NCI-H510A treated with DMSO at 0.1 percent for 48 hours (cell line): Measurements from ENCODE around the gene FBLN2.

ENCODE experiments used
- DNase-seq: peaks from one replicate; lab custom pipeline; 2025; lab: John Stamatoyannopoulos, UW

The FBLN2 gene

DNA sequence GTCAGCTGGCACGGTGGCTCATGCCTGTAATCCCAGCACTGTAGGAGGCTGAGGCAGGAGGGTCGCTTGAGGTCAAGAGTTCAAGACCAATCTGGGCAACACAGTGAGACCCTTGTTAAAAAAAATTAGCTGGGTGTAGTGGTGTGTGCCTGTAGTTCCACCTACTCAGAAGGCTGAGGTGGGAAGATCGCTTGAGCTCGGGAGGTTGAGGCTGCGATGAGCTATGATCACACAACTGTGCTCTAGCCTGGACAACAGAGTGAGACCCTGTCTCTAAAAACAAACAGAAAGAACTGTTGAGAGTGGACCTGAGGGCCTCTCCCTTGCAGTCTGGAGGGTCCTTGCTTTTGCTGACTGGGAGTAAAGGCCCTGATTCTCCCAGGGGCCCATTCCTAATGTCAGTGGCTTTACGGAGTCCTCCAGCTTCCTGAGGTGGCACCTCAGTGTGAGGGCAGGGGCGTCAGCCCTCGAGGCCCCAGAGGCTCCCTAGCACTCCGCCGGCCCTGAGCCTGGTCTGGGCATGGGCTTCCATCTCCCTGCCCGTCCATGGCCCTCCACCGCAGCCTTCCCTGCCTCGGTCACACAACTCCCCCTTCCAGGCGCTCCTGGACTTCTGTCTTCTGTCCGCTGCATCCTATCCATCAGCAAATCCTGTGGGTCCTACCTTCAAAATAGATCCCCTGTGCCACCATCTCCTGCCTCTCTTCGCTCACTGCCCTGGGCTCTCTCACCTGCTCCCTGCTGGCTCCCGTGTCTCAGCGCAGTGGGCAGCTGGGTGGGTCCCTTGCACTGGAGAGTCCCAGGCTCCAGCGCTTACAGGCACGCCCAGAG, 19.0 kb downstream of the FBLN2 start:
- DNase-seq, result no peak

GRCh38 chr3:13568515-13569028, 19.6 kb downstream of the FBLN2 start:
- no peak for DNase-seq

- DNase-seq, result no peak
Observed at GRCh38 chr3:13569201-13569600, 20.3 kb downstream of the FBLN2 start.

DNA sequence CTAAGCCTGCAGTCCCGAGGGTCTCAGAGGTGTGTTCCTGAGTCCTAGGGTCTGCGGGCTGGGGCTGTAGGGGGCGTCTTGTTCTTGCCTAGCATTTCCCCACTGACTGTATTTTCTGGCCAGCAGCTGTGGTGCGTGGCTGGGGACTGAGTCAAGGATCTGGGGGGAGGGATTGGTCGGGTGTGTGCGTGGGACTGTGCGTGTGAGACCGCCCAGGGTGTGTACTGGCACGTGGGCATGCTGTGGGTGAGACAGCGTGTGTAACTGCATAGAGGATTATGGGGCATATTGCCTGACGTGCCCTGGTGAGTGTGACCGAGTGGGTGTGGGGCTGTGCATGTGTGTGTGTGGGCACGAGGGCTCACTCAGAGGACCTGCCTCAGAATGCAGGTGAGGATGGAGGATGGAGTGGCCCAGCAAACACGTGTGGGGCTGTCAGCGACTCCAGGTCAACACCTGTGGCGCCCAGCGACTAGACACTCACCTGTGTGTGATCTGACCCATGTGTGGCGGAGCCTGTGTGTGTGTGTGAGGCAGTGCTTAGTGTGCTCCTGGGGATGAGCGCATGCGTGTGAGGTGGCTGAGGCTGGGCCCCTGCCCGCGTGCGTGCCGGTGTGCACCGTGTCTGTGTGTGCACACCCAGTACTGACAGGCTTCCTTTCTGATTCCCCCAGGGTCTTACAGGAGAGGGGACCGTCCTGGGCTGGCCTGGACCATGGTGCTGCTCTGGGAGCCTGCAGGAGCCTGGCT, 20.9 kb downstream of the FBLN2 start:
- DNase-seq, result no peak

DNA sequence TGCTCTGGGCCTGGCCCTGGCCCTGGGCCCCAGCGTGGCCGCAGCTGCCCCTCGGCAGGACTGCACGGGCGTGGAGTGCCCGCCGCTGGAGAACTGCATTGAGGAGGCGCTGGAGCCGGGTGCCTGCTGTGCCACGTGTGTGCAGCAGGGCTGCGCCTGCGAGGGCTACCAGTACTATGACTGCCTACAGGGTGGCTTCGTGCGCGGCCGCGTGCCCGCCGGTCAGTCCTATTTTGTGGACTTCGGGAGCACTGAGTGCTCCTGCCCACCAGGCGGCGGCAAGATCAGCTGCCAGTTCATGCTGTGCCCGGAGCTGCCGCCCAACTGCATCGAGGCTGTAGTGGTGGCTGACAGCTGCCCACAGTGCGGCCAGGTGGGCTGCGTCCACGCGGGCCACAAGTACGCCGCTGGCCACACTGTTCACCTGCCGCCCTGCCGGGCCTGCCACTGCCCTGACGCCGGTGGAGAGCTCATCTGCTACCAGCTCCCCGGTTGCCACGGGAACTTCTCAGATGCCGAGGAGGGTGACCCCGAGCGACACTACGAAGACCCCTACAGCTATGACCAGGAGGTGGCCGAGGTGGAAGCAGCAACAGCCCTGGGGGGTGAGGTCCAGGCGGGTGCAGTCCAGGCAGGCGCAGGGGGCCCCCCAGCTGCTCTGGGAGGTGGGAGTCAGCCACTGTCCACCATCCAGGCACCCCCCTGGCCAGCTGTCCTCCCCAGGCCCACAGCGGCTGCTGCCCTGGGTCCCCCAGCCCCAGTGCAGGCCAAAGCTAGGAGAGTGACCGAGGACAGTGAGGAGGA, 21.7 kb downstream of the FBLN2 start:
- DNase-seq, result no peak

GRCh38 chr3:13571264-13571663, 22.3 kb downstream of the FBLN2 start:
- no peak for DNase-seq

GRCh38 chr3:13571831-13572750, 23.2 kb downstream of the FBLN2 start:
- no peak for DNase-seq

GRCh38 chr3:13572926-13573623, 24.1 kb downstream of the FBLN2 start:
- no peak for DNase-seq

DNA sequence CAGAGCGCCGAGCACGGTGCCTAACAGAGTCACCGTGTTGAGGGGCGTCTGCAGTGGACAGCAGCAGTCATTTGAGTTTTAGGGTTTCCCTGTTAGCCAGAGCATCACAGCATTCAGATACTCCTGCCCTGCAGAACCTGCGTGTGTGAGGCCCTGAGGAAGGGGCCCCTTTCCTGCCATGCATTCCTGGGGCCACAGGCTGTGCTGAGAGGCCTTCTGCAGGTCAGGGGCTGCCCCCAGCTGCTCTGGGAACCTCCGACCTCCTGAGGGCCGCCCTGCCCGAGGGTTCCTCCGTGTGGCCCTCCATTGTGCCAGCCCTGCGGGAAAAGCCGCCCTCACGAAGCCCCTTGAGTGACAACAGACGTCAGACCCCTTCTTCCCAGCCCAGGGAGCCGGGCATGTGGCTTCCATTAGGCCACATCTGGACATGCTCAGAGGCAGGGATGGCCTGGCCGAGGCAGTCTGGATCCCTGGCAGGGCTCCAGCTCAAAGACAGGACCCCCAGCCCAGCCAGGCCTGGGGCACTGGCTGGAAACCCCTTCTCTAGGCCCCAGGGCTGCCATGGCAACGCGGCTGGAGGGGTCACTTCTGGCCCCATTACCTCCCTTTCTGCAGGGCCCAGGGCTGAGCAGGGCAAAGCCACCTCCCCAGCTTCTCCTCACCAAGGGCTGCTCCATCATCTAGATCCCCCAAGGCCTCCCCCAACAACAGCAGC, 25.3 kb downstream of the FBLN2 start:
- no peak for DNase-seq

DNA sequence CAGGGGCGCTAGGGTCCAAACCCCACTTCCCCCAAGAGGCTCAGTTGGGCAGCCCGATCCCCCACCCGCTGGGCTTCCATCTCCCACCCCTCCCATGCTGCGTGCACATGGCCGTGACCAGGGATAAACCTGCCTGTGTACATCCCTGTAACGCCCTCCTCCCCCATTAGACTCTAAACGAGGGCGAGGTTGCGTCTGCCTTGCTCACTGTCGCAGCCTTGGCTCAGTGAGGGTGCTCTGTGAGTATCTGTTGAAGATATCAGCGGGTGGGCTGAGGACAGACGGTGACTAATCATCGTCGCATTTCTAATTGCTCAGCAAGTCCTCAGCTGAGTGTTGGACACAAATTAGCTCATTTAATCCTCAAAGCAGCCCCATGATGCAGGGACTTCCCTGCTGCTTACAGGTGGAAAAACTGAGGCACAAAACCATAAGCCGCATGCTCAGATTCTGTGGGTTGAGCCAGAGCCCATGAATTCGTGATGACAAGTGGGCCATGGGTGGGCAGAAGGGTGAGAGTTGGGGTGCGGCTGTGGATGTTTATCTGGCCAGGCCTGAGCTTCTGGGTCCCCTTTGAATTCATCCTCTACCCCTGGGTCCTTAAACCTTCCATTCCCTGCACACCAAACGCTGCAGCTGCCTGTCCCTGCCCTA, 26.0 kb downstream of the FBLN2 start:
- no peak for DNase-seq

DNA sequence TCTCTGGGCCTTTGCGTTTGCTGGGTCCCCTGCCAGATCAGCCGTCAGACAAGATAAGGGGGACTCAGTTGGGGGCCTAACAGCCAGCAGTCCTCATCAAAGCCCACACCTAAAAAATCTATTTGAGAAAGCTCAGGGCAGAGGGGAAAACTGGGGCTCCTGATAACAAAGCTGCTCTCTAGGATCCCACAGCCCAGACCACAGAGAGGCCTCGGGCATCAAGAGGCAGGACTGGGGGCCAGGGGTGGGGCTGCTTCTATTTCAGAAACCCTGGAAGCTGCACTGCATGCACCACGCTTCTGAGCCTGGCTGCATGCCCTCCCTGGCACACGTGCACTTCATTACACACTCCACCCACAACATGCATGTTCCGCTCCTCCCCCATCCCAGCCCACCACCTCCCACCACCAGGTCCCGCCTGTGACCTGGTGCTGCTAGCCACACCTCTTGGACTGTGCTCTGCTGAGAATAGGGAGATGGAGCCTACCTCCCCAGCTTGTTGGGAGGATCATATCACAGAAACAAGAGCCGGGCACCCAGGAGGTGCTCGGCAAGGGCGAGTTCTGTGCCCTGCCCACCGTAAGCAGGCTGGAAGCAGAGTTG, 26.6 kb downstream of the FBLN2 start:
- no peak for DNase-seq

DNA sequence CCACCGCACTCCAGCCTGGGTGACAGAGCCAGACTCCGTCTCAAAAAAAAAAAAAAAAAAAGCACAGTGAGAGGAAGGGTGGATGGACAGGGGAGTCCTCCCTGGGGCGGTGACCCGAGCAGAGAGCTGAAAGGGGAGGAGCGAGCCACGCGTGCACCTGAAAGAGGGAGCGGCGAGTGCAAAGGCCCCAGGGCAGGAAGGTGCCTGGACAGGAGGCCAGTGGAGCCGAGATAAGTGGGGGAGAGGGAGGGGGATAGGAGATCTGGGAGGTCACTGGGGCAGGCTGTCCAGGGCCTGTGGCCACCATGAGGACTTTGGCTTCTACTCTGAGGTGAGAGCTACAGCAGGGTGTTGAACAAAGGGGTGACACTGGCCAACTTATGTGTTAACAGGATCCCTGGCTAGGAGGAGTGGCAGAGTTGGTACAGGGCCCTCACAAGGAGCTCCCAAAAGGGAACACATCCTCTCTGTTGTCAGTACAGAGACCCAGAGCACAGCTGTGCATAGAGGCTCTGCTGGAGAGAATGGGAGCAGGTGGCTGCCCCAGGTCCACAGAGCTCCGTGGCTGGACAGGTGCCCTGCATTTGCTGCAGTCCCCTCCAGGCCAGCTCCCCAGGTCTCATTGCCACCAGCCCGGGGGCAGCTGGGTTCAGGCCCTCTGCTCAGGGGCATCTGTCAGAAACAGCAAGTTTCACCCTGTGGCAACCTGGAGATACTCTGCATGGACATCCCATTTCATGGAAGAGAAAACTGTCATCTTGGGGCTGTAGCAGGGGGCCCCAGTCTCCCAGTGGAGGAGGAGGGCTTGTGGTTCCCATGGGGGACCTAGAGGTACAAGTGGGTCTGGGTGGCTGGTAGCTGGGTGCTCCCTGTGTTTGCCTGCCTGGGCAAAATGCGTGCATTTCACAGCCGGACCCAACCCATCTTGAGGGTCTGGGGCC, 28.5 kb downstream of the FBLN2 start:
- DNase-seq, result no peak

DNA sequence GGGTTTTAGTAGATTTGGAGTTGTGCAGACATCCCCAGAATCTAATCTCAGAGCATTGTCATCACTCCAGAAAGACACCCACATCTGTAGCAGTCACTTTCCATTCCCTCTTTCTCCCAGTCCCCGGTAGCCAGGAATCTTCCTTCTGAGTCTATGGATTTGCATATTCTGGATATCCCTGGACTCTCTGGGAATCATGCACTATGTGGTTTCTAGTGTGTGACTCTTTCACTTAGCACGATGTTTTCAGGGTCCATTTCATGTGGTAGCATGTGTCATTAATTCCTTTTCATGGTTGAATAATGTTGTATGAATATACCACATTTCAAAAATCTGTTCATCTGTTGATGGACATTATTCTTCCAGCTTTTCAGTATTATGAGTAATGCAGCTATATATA, 29.3 kb downstream of the FBLN2 start:
- DNase-seq, result no peak

- no peak for DNase-seq
Observed at GRCh38 chr3:13579063-13579462, 30.1 kb downstream of the FBLN2 start.

DNA sequence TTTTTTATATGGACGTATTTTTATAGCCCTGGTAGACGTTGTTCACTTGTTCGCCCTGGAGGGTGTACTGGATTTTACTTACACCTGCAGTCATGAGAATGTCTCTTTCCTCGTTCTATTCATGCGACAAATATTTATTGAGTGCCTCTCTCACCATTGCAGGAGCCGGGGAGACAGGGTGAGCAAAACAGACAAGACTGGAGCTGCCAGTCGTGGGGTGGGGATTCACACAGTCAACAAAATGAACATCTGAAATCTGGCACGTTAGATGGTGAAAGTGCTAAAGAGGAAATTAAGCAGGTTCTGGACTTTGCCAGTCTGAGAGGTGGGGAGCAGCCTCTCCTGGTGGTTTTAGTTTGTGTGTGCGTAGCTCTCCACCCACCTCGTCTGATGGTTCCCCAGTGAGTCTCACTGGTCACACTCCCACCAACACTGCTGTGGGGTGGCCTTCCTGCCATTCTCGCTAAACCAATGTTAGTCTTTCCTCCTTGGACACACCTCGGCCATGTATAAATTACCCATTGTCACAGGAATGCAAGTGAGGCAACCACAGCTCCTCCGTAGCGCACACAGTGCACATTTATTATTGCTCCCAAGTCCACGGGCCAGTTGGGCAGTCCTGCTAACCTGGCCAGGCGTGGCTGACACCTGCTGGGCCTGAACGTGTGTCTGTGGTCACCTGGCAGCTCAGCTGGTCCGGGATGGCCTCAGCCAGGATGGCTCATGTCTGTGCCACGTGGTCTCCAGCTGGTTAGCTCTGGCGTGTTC, 31.5 kb downstream of the FBLN2 start:
- no peak for DNase-seq

DNA sequence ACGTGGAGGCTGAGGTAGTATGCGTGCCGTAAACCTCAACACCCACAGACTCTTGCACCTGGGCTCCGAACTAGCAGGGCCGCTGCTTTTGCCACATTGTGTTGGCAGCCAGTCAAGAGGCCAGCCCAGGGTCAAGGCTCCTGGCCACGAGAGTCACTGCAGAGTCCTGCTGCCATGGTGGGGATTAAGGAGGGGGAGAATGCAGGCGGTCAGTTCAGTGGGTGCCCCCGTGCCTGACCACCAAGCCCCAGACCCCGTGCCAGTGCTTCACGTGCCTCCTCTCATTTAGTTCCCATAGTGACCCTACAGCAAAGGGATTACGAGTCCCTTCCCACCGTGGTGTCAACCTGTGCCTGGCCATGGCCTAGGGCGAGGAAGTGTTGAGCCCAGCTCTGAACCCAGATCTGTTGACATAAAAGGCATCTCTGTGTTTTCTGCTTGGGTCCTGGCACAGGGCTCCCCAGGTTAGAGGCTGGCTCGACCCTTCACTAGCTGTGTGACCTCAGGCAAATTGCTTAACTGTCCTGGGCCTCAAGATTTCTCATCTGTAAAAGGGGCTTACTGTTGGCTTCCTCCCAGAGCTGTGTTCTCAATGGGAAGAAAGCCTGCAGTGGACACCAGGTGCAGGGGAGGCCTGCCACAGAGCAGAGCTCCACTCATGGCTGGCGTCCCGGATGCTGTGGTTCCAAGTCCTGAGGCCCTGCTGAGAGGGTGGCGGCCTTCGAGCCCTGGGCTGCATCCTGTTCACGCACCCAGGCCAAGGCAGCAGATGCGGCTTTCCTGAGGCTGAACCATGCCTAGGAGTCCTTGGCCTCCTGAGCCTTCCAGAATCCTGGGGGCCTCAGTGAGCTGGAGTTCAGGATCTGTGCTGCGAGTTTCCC, 32.8 kb downstream of the FBLN2 start:
- no peak for DNase-seq
